ENCODE data around the gene ECM2.

ECM2 gene

GRCh38 chr9:92545002-92545510, 9.3 kb upstream of the ECM2 start:
- Histone ChIP-seq H2BK15ac (ENCODE audit: low read length) (no peak overlapping the region), H3K36me3 (replicated peaks in 1 of 2; ENCODE audit: control insufficient read depth in 2 of 2, insufficient read depth in 2 of 2, low read length in 2 of 2) (no peaks in the 10 kb centered on the region), H3K27ac (replicated peaks; ENCODE audit: low read length) (no peak overlapping the region), H4K8ac (ENCODE audit: low read depth, low read length) (no peak overlapping the region), H4K91ac (ENCODE audit: low read depth, low read length, poor library complexity) (no peak overlapping the region), H3K4me3 (ENCODE audit: low read length in 2 of 2) (no peak overlapping the region), H3K4ac (ENCODE audit: low read length) (no peak overlapping the region), H2AFZ (ENCODE audit: low read length) (no peak overlapping the region), H3K79me1 (ENCODE audit: low read depth, low read length) (peaks cover 3% of the 10 kb centered on the region), H3K18ac (ENCODE audit: low read length) (no peak overlapping the region), H3K27me3 (ENCODE audit: control insufficient read depth in 3 of 3, insufficient read depth in 3 of 3, low read depth in 1 of 3, low read length in 3 of 3) (no peaks in the 10 kb centered on the region), H3K14ac (ENCODE audit: low read length) (peak overlapping the region; percentile 38), H2BK5ac (ENCODE audit: low read length) (no peak overlapping the region), H3K4me2 (ENCODE audit: insufficient read depth, low read length, poor library complexity, severe bottlenecking) (no peak overlapping the region), H2AK5ac (ENCODE audit: low read depth, low read length) (no peak overlapping the region), H3K9ac (ENCODE audit: low read depth, low read length, poor library complexity) (no peak overlapping the region), H2BK12ac (ENCODE audit: low read length) (no peak overlapping the region), H3K23ac (ENCODE audit: low read depth, low read length, poor library complexity) (peak overlapping the region; percentile 20), H3K4me1 (ENCODE audit: control insufficient read depth in 2 of 2, insufficient read depth in 1 of 2, low read depth in 1 of 2, low read length in 2 of 2) (no peaks in the 10 kb centered on the region), H3K9me3 (replicated peaks in 1 of 2; ENCODE audit: control insufficient read depth in 2 of 2, insufficient read depth in 1 of 2, low read depth in 1 of 2, low read length in 2 of 2) (no peaks in the 10 kb centered on the region), H2BK120ac (ENCODE audit: low read depth, low read length) (no peak overlapping the region)
- WGBS, 2 donors (ENCODE audit: extremely low coverage in 2 of 2, insufficient read length in 2 of 2, insufficient replicate concordance in 1 of 2) = no CpG with 5 or more reads among the region's 33 CpGs
- no peak for DNase-seq (ENCODE audit: low spot score)

GRCh38 chr9:92543972-92544371, 8.2 kb upstream of the ECM2 start:
- Histone ChIP-seq H3K4me3 (ENCODE audit: low read length in 2 of 2) (no peak overlapping the region), H3K79me1 (ENCODE audit: low read depth, low read length) (peaks cover 3% of the 10 kb centered on the region), H2BK12ac (ENCODE audit: low read length) (no peak overlapping the region), H3K9ac (ENCODE audit: low read depth, low read length, poor library complexity) (no peak overlapping the region), H3K23ac (ENCODE audit: low read depth, low read length, poor library complexity) (no peak overlapping the region), H3K4me2 (ENCODE audit: insufficient read depth, low read length, poor library complexity, severe bottlenecking) (no peak overlapping the region), H3K27me3 (ENCODE audit: control insufficient read depth in 3 of 3, insufficient read depth in 3 of 3, low read depth in 1 of 3, low read length in 3 of 3) (no peaks in the 10 kb centered on the region), H3K27ac (replicated peaks; ENCODE audit: low read length) (no peak overlapping the region), H4K91ac (ENCODE audit: low read depth, low read length, poor library complexity) (no peak overlapping the region), H3K9me3 (replicated peaks in 1 of 2; ENCODE audit: control insufficient read depth in 2 of 2, insufficient read depth in 1 of 2, low read depth in 1 of 2, low read length in 2 of 2) (no peaks in the 10 kb centered on the region), H2BK120ac (ENCODE audit: low read depth, low read length) (no peak overlapping the region), H2BK5ac (ENCODE audit: low read length) (no peak overlapping the region), H3K4me1 (ENCODE audit: control insufficient read depth in 2 of 2, insufficient read depth in 1 of 2, low read depth in 1 of 2, low read length in 2 of 2) (no peaks in the 10 kb centered on the region), H2AFZ (ENCODE audit: low read length) (no peak overlapping the region), H3K18ac (ENCODE audit: low read length) (no peak overlapping the region), H3K36me3 (replicated peaks in 1 of 2; ENCODE audit: control insufficient read depth in 2 of 2, insufficient read depth in 2 of 2, low read length in 2 of 2) (no peaks in the 10 kb centered on the region), H2BK15ac (ENCODE audit: low read length) (no peak overlapping the region), H3K4ac (ENCODE audit: low read length) (no peak overlapping the region), H2AK5ac (ENCODE audit: low read depth, low read length) (no peak overlapping the region), H4K8ac (ENCODE audit: low read depth, low read length) (no peak overlapping the region), H3K14ac (ENCODE audit: low read length) (no peak overlapping the region)
- no peak for DNase-seq (ENCODE audit: low spot score)
- no CpG with 5 or more reads among the region's 7 CpGs for WGBS, 2 donors (ENCODE audit: extremely low coverage in 2 of 2, insufficient read length in 2 of 2, insufficient replicate concordance in 1 of 2)

- Histone ChIP-seq H3K79me1 (ENCODE audit: low read depth, low read length) (no peaks in the 10 kb centered on the region), H4K8ac (ENCODE audit: low read depth, low read length) (no peak overlapping the region), H2BK5ac (ENCODE audit: low read length) (no peak overlapping the region), H4K91ac (ENCODE audit: low read depth, low read length, poor library complexity) (no peak overlapping the region), H3K4ac (ENCODE audit: low read length) (no peak overlapping the region), H3K4me3 (ENCODE audit: low read length in 2 of 2) (no peak overlapping the region), H2BK120ac (ENCODE audit: low read depth, low read length) (no peak overlapping the region), H3K9ac (ENCODE audit: low read depth, low read length, poor library complexity) (no peak overlapping the region), H2BK15ac (ENCODE audit: low read length) (no peak overlapping the region), H3K27me3 (ENCODE audit: control insufficient read depth in 3 of 3, insufficient read depth in 3 of 3, low read depth in 1 of 3, low read length in 3 of 3) (no peaks in the 10 kb centered on the region), H3K36me3 (replicated peaks in 1 of 2; ENCODE audit: control insufficient read depth in 2 of 2, insufficient read depth in 2 of 2, low read length in 2 of 2) (no peaks in the 10 kb centered on the region), H3K4me1 (ENCODE audit: control insufficient read depth in 2 of 2, insufficient read depth in 1 of 2, low read depth in 1 of 2, low read length in 2 of 2) (peaks cover 0 to 9% of the 10 kb centered on the region in 2 donors), H3K23ac (ENCODE audit: low read depth, low read length, poor library complexity) (no peak overlapping the region), H3K9me3 (replicated peaks in 1 of 2; ENCODE audit: control insufficient read depth in 2 of 2, insufficient read depth in 1 of 2, low read depth in 1 of 2, low read length in 2 of 2) (no peaks in the 10 kb centered on the region), H3K14ac (ENCODE audit: low read length) (no peak overlapping the region), H2AK5ac (ENCODE audit: low read depth, low read length) (no peak overlapping the region), H3K4me2 (ENCODE audit: insufficient read depth, low read length, poor library complexity, severe bottlenecking) (no peak overlapping the region), H3K27ac (replicated peaks; ENCODE audit: low read length) (no peak overlapping the region), H3K18ac (ENCODE audit: low read length) (no peak overlapping the region), H2BK12ac (ENCODE audit: low read length) (no peak overlapping the region), H2AFZ (ENCODE audit: low read length) (no peak overlapping the region)
- WGBS, 2 donors (ENCODE audit: extremely low coverage in 2 of 2, insufficient read length in 2 of 2, insufficient replicate concordance in 1 of 2) = no CpG with 5 or more reads among the region's 2 CpGs
- DNase-seq (ENCODE audit: low spot score) = no peak
Observed at GRCh38 chr9:92538541-92538940, 2.8 kb upstream of the ECM2 start.

- H3K4me1 ChIP-seq (ENCODE audit: control insufficient read depth in 2 of 2, insufficient read depth in 1 of 2, low read depth in 1 of 2, low read length in 2 of 2) = peaks cover 0 to 9% of the 10 kb centered on the region in 2 donors
- H2BK5ac ChIP-seq (ENCODE audit: low read length) = no peak overlapping the region
- no peak overlapping the region for H3K9ac ChIP-seq (ENCODE audit: low read depth, low read length, poor library complexity)
- H2BK12ac ChIP-seq (ENCODE audit: low read length) = no peak overlapping the region
- H2AFZ ChIP-seq (ENCODE audit: low read length) = peak overlapping the region; percentile 17
- no peak overlapping the region for H3K4me2 ChIP-seq (ENCODE audit: insufficient read depth, low read length, poor library complexity, severe bottlenecking)
- DNase-seq (ENCODE audit: low spot score) = no peak
- no peak overlapping the region for H2AK5ac ChIP-seq (ENCODE audit: low read depth, low read length)
- no peak overlapping the region for H3K18ac ChIP-seq (ENCODE audit: low read length)
- H3K9me3 ChIP-seq (replicated peaks in 1 of 2; ENCODE audit: control insufficient read depth in 2 of 2, insufficient read depth in 1 of 2, low read depth in 1 of 2, low read length in 2 of 2) = no peaks in the 10 kb centered on the region
- no peak overlapping the region for H2BK15ac ChIP-seq (ENCODE audit: low read length)
- no peak overlapping the region for H4K8ac ChIP-seq (ENCODE audit: low read depth, low read length)
- no peak overlapping the region for H4K91ac ChIP-seq (ENCODE audit: low read depth, low read length, poor library complexity)
- H2BK120ac ChIP-seq (ENCODE audit: low read depth, low read length) = no peak overlapping the region
- no CpG with 5 or more reads among the region's 1 CpG for WGBS, 2 donors (ENCODE audit: extremely low coverage in 2 of 2, insufficient read length in 2 of 2, insufficient replicate concordance in 1 of 2)
- no peak overlapping the region for H3K4me3 ChIP-seq (ENCODE audit: low read length in 2 of 2)
- H3K4ac ChIP-seq (ENCODE audit: low read length) = no peak overlapping the region
- no peaks in the 10 kb centered on the region for H3K27me3 ChIP-seq (ENCODE audit: control insufficient read depth in 3 of 3, insufficient read depth in 3 of 3, low read depth in 1 of 3, low read length in 3 of 3)
- H3K14ac ChIP-seq (ENCODE audit: low read length) = no peak overlapping the region
- H3K27ac ChIP-seq (replicated peaks; ENCODE audit: low read length) = no peak overlapping the region
- no peaks in the 10 kb centered on the region for H3K79me1 ChIP-seq (ENCODE audit: low read depth, low read length)
- no peak overlapping the region for H3K23ac ChIP-seq (ENCODE audit: low read depth, low read length, poor library complexity)
- no peaks in the 10 kb centered on the region for H3K36me3 ChIP-seq (replicated peaks in 1 of 2; ENCODE audit: control insufficient read depth in 2 of 2, insufficient read depth in 2 of 2, low read length in 2 of 2)
Observed at GRCh38 chr9:92534674-92535073, 1.1 kb downstream of the ECM2 start.

Data from neuronal stem cell (in vitro differentiated cells).